GM12878 (cell line): ENCODE data around the gene UBAP1. TPM values are rescaled to one million over a fixed set of nuclear protein-coding genes. Genes with fewer than 3 reads are reported as not detected.
"Not testable (repeated sequence)": the region's sequence is repeated elsewhere in the genome, so short reads cannot be mapped to it uniquely, and the experiment has no call there.

ENCODE experiments used
- ATAC-seq: fragments of 200-7000 bp; cut with Tn5 transposase; 3 replicates; pipeline ENCODE4 v1.9.1; 2020; ENCODE audit warnings: mild to moderate bottlenecking, moderate library complexity
- BruUV-seq: library from RNA; stranded (reverse); fragments of 400-500 nt; replicated peaks from 2 replicates; lab custom pipeline; 2021; lab: Mats Ljungman, UMichigan
- CTCF ChIA-PET: fragments of 300-600 bp; sonication (Branson Sonifier 250); formaldehyde crosslinking; extraction: SDS; loops from one replicate; lab custom pipeline; 2021; ENCODE audit warnings: inconsistent platforms; lab: Yijun Ruan, JAX
- POLR2A ChIA-PET: fragments of 350-600 bp; formaldehyde crosslinking; extraction: SDS; loops from one replicate; lab custom pipeline; 2021; ENCODE audit warnings: inconsistent platforms; lab: Charles Lee
- RAD21 ChIA-PET: fragments of 300-600 bp; sonication (Branson Sonifier 250); formaldehyde crosslinking; loops from one replicate; lab custom pipeline; 2023; ENCODE audit warnings: antibody characterized with exemption; ENCODE audit not compliant: unreplicated experiment; lab: Charles Lee
- SMC1A ChIA-PET: fragments of 300-600 bp; sonication (Branson Sonifier 250); formaldehyde crosslinking; loops from one replicate; lab custom pipeline; 2023; ENCODE audit not compliant: unreplicated experiment, uncharacterized antibody; lab: Charles Lee
- DNase-seq: peaks from one replicate; pipeline ENCODE4 v3.0.0-alpha.2; 2011; ENCODE audit warnings: low read depth, low spot score
- FAIRE-seq: peaks from 3 replicates; lab custom pipeline; 2011; peaks lifted over from hg19 to GRCh38; lab: Jason Lieb, UNC
- H2AFZ ChIP-seq: 2 replicates; pipeline ENCODE4 v1.6.0; 2011; ENCODE audit warnings: low read depth, low read length, control low read depth; ENCODE audit not compliant: control insufficient read depth
- H3K27ac ChIP-seq: 2 replicates; pipeline ENCODE4 v1.5.1; 2011; ENCODE audit warnings: control low read depth; ENCODE audit not compliant: control insufficient read depth, insufficient read depth
- H3K27me3 ChIP-seq, 2 experiments: replicated peaks in 1 of 2; 2 replicates each; pipeline versions ENCODE4 v1.6.0 to v1.6.1; 2011; ENCODE audit warnings: low read length in 1 of 2; ENCODE audit not compliant: control insufficient read depth in 2 of 2, insufficient read depth in 2 of 2
- H3K36me3 ChIP-seq, 2 experiments: 2 replicates each; pipeline ENCODE4 v1.5.1; 2011; ENCODE audit warnings: low read length in 1 of 2; ENCODE audit not compliant: control insufficient read depth in 2 of 2, insufficient read depth in 2 of 2
- H3K4me1 ChIP-seq: 2 replicates; pipeline ENCODE4 v1.6.1; 2011; ENCODE audit warnings: mild to moderate bottlenecking, low read length, moderate library complexity, mixed read lengths; ENCODE audit not compliant: control insufficient read depth, insufficient read depth
- H3K4me2 ChIP-seq: 2 replicates; pipeline ENCODE4 v1.6.0; 2011; ENCODE audit warnings: control low read depth; ENCODE audit not compliant: control insufficient read depth, insufficient read depth
- H3K4me3 ChIP-seq: fragments of 200-600 bp; sonication (generic); 2 replicates; pipeline ENCODE4 v1.5.1; 2016
- H3K79me2 ChIP-seq: 2 replicates; pipeline ENCODE4 v1.6.0; 2011; ENCODE audit warnings: low read length; ENCODE audit not compliant: control insufficient read depth, insufficient read depth
- H3K9ac ChIP-seq: 2 replicates; pipeline ENCODE4 v1.8.0; 2011; ENCODE audit warnings: low read length, control low read depth, mixed read lengths; ENCODE audit not compliant: control insufficient read depth, insufficient read depth
- H3K9me3 ChIP-seq: replicated peaks from 3 replicates; pipeline ENCODE4 v1.5.1; 2011; ENCODE audit warnings: mild to moderate bottlenecking, low read length; ENCODE audit not compliant: control insufficient read depth, insufficient read depth
- H4K20me1 ChIP-seq: 2 replicates; pipeline ENCODE4 v1.6.0; 2011; ENCODE audit not compliant: control insufficient read depth, insufficient read depth
- PML ChIP-seq: IDR thresholded peaks from 2 replicates; pipeline ENCODE4 v1.6.1; 2012; ENCODE audit warnings: low read length, inconsistent platforms
- WGBS: methylation state at CpG from one replicate; pipeline ENCODE4 v1.1.6; 2016; ENCODE audit warnings: low lambda C conversion rate; ENCODE audit not compliant: insufficient replicate concordance, insufficient coverage; ENCODE audit errors: missing lambda C conversion rate; 5-methylcytosine and 5-hydroxymethylcytosine counted together
- in situ Hi-C: fragments of 300-500 bp; cut with MboI; formaldehyde crosslinking; loops from 9 replicates; pipeline ENCODE4 v1.14.3; 2018; ENCODE audit warnings: mixed read lengths
- intact Hi-C: fragments of 100-400 bp; cut with micrococcal nuclease; formaldehyde crosslinking; loops from one replicate; pipeline ENCODE4 v1.14.2; 2022; ENCODE audit not compliant: unreplicated experiment
- polyA plus RNA-seq, 11 experiments: library from polyadenylated mRNA; depleted of rRNA in 4 of 11; unstranded in 6 of 11; stranded (reverse) in 5 of 11; fragments of >200 nt; fragmentation: Nextera tagmentation in 4 of 11; fragmentation: Illumina TruSeq in 1 of 11; extraction: Ambion mirVana in 4 of 11; extraction: Trizol in 1 of 11; gene quantifications; 1 replicate in 1 of 11; 2 replicates in 10 of 11; pipeline versions ENCODE4 v1.2.1 to v1.2.3, GENCODE V29; 2011 to 2016; ENCODE audit warnings: inconsistent platforms in 2 of 11, missing spikeins in 2 of 11, low read depth in 1 of 11
- total RNA-seq, 4 experiments: library from RNA; depleted of rRNA in 3 of 4; stranded (reverse); fragments of >200 nt in 3 of 4; fragmentation: Illumina TruSeq in 1 of 4; extraction: Trizol in 1 of 4; gene quantifications; 2 replicates each; pipeline versions ENCODE4 v1.2.1 to v1.2.3, GENCODE V29; 2013 to 2021

Gene UBAP1
- total and polyA plus RNA-seq, 10 of the 15 experiments (the other 5 are each of a cell fraction or from before 2014, with no cell fraction given): 2.1 to 47.9 (median 27.2) TPM

DNA sequence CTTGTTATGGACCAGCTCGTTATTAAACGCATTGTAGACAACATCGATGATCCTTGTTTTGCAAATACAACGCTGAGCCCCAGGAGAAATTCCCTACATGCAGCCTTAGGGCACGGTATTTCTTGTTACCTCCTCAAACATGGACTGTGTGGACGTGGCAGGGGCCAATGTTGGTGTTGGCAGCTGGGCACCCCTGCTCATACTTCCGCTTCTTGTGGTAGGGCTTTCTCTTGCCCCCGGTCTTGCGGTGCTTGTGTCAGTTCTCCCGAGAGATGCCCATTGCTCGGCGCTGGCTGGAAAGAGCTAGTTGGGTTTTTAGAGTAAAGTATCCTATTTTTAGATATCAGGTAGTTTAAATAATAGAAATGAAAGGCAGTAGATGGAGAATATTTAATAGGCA is 45.5 kb downstream of the UBAP1 start:
- DNase-seq (no peak), ATAC-seq (no peak), FAIRE-seq (no peak)
- no peak overlapping the region for H3K27ac ChIP-seq
- in situ Hi-C loops (no loop called here), intact Hi-C loops (no loop called here)
- no peak overlapping the region for H3K4me3 ChIP-seq
- H2AFZ ChIP-seq: no peak overlapping the region
- BruUV-seq: no TSS peak
- ChIA-PET POLR2A (no interaction called here), RAD21 (no interaction called here), CTCF (interaction anchor here (2.0 kb wide), 1 partner anchor 28 kb away, joined by 6 read pairs; no protein-coding TSS in a partner anchor), SMC1A (no interaction called here)
- no peaks in the 10 kb centered on the region for H3K79me2 ChIP-seq
- no peak overlapping the region for H3K9ac ChIP-seq
- no peaks in the 10 kb centered on the region for H3K9me3 ChIP-seq
- H3K4me2 ChIP-seq: no peak overlapping the region
- no peaks in the 10 kb centered on the region for H3K27me3 ChIP-seq
- H4K20me1 ChIP-seq: no peaks in the 10 kb centered on the region
- peaks cover 0 to 2% of the 10 kb centered on the region in 2 experiments; a peak in 3 of 4 replicates for H3K36me3 ChIP-seq
- H3K4me1 ChIP-seq: no peaks in the 10 kb centered on the region
- 92% methylated on average over 12 of the region's 12 CpGs for WGBS
- no peak for TF ChIP-seq PML
- TF ChIP-seq, all 136 proteins: peak for 0

DNA sequence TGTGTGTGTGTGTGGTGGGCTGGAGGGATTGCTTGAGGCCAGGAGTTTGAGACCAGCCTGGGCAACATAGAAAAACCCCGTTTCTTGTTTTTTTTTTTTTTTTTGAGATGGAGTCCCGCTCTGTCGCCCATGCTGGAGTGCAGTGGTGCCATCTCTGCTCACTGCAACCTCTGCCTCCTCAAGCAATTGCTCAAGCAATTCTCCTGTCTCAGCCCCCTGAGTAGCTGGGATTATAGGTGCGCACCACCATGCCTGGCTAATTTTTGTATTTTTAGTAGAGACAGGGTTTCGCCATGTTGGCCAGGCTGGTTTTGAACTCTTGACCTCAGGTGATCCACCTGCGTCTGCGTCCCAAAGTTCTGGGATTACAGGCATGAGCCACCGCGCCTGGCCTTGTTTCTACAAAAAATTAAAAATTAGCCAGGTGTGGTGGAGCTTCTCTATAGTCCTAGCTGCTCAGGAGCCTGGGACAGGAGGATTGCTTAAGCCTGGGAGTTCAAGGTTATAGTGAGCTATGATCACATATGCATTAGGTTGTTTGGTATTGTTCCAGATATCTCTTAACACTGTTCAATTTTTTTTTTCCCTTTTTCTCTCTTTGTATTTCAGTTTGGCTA is 47.4 kb downstream of the UBAP1 start:
- intact Hi-C loops: not testable (repeated sequence)

More for the DNA sequence above, 47.4 kb downstream of the UBAP1 start:
- ChIA-PET CTCF (interaction anchor here (1.6 to 1.7 kb wide), 2 partner anchors 10 to 27 kb away, joined by 3 to 4 read pairs; no protein-coding TSS in a partner anchor), SMC1A (interaction anchor here (0.6 to 2.5 kb wide), 2 partner anchors 14 to 117 kb away, joined by 3 to 12 read pairs; no protein-coding TSS in a partner anchor), RAD21 (interaction anchor here (1.1 kb wide), 1 partner anchor 26 kb away, joined by 4 read pairs; no protein-coding TSS in a partner anchor), POLR2A (interaction anchor here (0.7 kb wide), 1 partner anchor 26 kb away, joined by 4 read pairs; no protein-coding TSS in a partner anchor)
- BruUV-seq, ATAC-seq, FAIRE-seq, H3K9me3 ChIP-seq, H4K20me1 ChIP-seq, H3K27me3 ChIP-seq, H3K9ac ChIP-seq, H3K4me3 ChIP-seq, H3K36me3 ChIP-seq, H3K4me2 ChIP-seq, in situ Hi-C loops, H3K79me2 ChIP-seq, H3K4me1 ChIP-seq, H2AFZ ChIP-seq, DNase-seq, H3K27ac ChIP-seq: not testable (repeated sequence)
- 96% methylated on average over 6 of the region's 9 CpGs for WGBS
